ENCODE measurements around the gene ATP8A1. TPM values are rescaled to one million over a fixed set of nuclear protein-coding genes. Genes with fewer than 3 reads are reported as not detected.

Gene ATP8A1
- total RNA-seq, 1 experiment from 2014 or later: 14.3 TPM

DNA sequence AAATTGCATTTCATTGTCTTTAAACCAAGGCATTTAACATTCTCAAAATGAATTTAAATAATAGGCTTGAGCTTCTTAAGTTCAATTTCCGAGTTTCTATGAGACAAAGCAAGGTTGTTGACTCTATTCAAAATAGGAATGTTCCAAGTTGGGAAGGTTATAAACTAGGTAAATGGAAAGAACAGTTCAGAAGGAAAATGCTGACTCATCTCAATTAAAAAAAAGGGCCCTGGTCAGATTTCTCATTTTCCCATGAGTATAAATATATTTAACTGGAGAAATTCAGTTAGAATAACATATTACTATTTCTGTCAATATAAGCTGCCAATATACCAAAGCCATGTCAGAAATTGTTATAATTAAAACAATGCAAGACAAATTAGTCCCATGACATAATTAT lies 113.8 kb downstream of the ATP8A1 start (continued):
- no peak for TF ChIP-seq ARID4B (CRISPR knock-in tag; IDR thresholded peaks at IDR 0.05; ENCODE audit: borderline replicate concordance)
- TF ChIP-seq CBFB (CRISPR knock-in tag; IDR thresholded peaks at IDR 0.05; ENCODE audit: low read depth): no peak
- no peak for TF ChIP-seq JAZF1 (CRISPR knock-in tag; IDR thresholded peaks at IDR 0.05)
- TF ChIP-seq, protein P1, sequence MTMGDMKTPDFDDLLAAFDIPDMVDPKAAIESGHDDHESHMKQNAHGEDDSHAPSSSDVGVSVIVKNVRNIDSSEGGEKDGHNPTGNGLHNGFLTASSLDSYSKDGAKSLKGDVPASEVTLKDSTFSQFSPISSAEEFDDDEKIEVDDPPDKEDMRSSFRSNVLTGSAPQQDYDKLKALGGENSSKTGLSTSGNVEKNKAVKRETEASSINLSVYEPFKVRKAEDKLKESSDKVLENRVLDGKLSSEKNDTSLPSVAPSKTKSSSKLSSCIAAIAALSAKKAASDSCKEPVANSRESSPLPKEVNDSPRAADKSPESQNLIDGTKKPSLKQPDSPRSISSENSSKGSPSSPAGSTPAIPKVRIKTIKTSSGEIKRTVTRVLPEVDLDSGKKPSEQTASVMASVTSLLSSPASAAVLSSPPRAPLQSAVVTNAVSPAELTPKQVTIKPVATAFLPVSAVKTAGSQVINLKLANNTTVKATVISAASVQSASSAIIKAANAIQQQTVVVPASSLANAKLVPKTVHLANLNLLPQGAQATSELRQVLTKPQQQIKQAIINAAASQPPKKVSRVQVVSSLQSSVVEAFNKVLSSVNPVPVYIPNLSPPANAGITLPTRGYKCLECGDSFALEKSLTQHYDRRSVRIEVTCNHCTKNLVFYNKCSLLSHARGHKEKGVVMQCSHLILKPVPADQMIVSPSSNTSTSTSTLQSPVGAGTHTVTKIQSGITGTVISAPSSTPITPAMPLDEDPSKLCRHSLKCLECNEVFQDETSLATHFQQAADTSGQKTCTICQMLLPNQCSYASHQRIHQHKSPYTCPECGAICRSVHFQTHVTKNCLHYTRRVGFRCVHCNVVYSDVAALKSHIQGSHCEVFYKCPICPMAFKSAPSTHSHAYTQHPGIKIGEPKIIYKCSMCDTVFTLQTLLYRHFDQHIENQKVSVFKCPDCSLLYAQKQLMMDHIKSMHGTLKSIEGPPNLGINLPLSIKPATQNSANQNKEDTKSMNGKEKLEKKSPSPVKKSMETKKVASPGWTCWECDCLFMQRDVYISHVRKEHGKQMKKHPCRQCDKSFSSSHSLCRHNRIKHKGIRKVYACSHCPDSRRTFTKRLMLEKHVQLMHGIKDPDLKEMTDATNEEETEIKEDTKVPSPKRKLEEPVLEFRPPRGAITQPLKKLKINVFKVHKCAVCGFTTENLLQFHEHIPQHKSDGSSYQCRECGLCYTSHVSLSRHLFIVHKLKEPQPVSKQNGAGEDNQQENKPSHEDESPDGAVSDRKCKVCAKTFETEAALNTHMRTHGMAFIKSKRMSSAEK (CRISPR knock-in tag; IDR thresholded peaks at IDR 0.05; ENCODE audit: borderline replicate concordance): no peak
- TF ChIP-seq ZNF671 (CRISPR knock-in tag; IDR thresholded peaks at IDR 0.05): no peak
- TF ChIP-seq, protein P2, sequence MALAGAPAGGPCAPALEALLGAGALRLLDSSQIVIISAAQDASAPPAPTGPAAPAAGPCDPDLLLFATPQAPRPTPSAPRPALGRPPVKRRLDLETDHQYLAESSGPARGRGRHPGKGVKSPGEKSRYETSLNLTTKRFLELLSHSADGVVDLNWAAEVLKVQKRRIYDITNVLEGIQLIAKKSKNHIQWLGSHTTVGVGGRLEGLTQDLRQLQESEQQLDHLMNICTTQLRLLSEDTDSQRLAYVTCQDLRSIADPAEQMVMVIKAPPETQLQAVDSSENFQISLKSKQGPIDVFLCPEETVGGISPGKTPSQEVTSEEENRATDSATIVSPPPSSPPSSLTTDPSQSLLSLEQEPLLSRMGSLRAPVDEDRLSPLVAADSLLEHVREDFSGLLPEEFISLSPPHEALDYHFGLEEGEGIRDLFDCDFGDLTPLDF (CRISPR knock-in tag; IDR thresholded peaks at IDR 0.05): no peak
- TF ChIP-seq TEAD1 (CRISPR knock-in tag; IDR thresholded peaks at IDR 0.05): no peak

- ChIA-PET CTCF (interaction anchor here (1.4 kb wide), 1 partner anchor 27 kb away, joined by 3 read pairs; no protein-coding TSS in a partner anchor), POLR2A (no interaction called here)
- Mint-ChIP-seq H3K9me3 (peaks cover 16% of the 10 kb centered on the region), H3K36me3 (peaks cover 15% of the 10 kb centered on the region), H3K4me3 (no peak overlapping the region), H3K4me1 (no peaks in the 10 kb centered on the region), H3K27me3 (ENCODE audit: low read depth) (no peaks in the 10 kb centered on the region), H3K27ac (no peak overlapping the region)
- ATAC-seq (no peak), DNase-seq (ENCODE audit: low spot score) (no peak)
- TF ChIP-seq ZNF425 (CRISPR knock-in tag; conservative IDR thresholded peaks at IDR 0.05) (no peak), CDX4 (CRISPR knock-in tag; IDR thresholded peaks at IDR 0.05; ENCODE audit: borderline replicate concordance) (no peak), ATF1 (CRISPR knock-in tag; IDR thresholded peaks at IDR 0.05) (no peak), SOX15 (CRISPR knock-in tag; IDR thresholded peaks at IDR 0.05) (no peak), OVOL2 (CRISPR knock-in tag; IDR thresholded peaks at IDR 0.05; ENCODE audit: borderline replicate concordance) (no peak)
- TF ChIP-seq, protein P3, sequence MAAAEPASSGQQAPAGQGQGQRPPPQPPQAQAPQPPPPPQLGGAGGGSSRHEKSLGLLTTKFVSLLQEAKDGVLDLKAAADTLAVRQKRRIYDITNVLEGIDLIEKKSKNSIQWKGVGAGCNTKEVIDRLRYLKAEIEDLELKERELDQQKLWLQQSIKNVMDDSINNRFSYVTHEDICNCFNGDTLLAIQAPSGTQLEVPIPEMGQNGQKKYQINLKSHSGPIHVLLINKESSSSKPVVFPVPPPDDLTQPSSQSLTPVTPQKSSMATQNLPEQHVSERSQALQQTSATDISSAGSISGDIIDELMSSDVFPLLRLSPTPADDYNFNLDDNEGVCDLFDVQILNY (CRISPR knock-in tag; IDR thresholded peaks at IDR 0.05): no peak
- TF ChIP-seq, protein P2 (CRISPR knock-in tag; IDR thresholded peaks at IDR 0.05): no peak
These were observed 115.3 kb downstream of the ATP8A1 start for GRCh38 chr4:42541647-42542046.
